Measurements from ENCODE around the gene PAK3.
A peak's percentile ranks its signal among the peaks of the same experiment; 100 is the strongest.

GRCh38 chrX:111095974-111096895 lies at the start of gene PAK3:
- TF ChIP-seq CTCF (IDR thresholded peaks at IDR 0.05): peak; percentile 5
- TF ChIP-seq EZH2phosphoT487 (IDR thresholded peaks at IDR 0.05): no peak
